Endothelial cell of umbilical vein (primary cell): Measurements from ENCODE around the gene AVPR2. TPM values are rescaled to one million over a fixed set of nuclear protein-coding genes. Genes with fewer than 3 reads are reported as not detected.

Source experiments
- BruUV-seq: library from RNA; stranded (reverse); fragments of 400-500 nt; replicated peaks from 2 replicates; lab custom pipeline; 2021; lab: Mats Ljungman, UMichigan
- CTCF ChIA-PET: fragments of 300-600, 350-600 bp; sonication (Branson Sonifier 250); formaldehyde crosslinking; loops from one replicate; lab custom pipeline; 2021; ENCODE audit warnings: antibody characterized with exemption, inconsistent platforms; lab: Charles Lee
- POLR2A ChIA-PET: fragments of 300-600, 350-600 bp; sonication (Branson Sonifier 250); formaldehyde crosslinking; loops from one replicate; lab custom pipeline; 2021; ENCODE audit warnings: antibody characterized with exemption, inconsistent platforms; lab: Charles Lee
- DNase-seq: peaks from one replicate; pipeline ENCODE4 v3.0.0-alpha.2; 2011; ENCODE audit warnings: low read depth, low spot score
- FAIRE-seq: peaks from 2 replicates; lab custom pipeline; 2011; peaks lifted over from hg19 to GRCh38; lab: Jason Lieb, UNC
- H2AFZ ChIP-seq: 2 replicates; pipeline ENCODE4 v1.6.0; 2012; ENCODE audit warnings: low read depth, low read length, control low read depth, inconsistent platforms
- H3K27ac ChIP-seq: 2 replicates; pipeline ENCODE4 v1.5.1; 2011; ENCODE audit warnings: low read depth, mild to moderate bottlenecking, control low read depth, low read length, moderate library complexity; ENCODE audit not compliant: insufficient read depth
- H3K27me3 ChIP-seq, 2 experiments: 2 replicates each; pipeline versions ENCODE4 v1.6.0 to v1.6.1; 2011; ENCODE audit warnings: low read length in 2 of 2, mixed read lengths in 1 of 2; ENCODE audit not compliant: control insufficient read depth in 2 of 2, insufficient read depth in 2 of 2
- H3K36me3 ChIP-seq, 2 experiments: 2 replicates in 1 of 2; 3 replicates in 1 of 2; pipeline ENCODE4 v1.5.1; 2011; ENCODE audit warnings: low read length in 2 of 2, mild to moderate bottlenecking in 1 of 2, moderate library complexity in 1 of 2; ENCODE audit not compliant: control insufficient read depth in 2 of 2, insufficient read depth in 2 of 2; ENCODE audit errors: extremely low read depth in 1 of 2
- H3K4me1 ChIP-seq: 3 replicates; pipeline ENCODE4 v1.5.1; 2011; ENCODE audit warnings: mild to moderate bottlenecking, low read length; ENCODE audit not compliant: control insufficient read depth, insufficient read depth; ENCODE audit errors: extremely low read depth
- H3K4me2 ChIP-seq: 2 replicates; pipeline ENCODE4 v1.6.1; 2011; ENCODE audit warnings: low read length, control low read depth, mixed read lengths; ENCODE audit not compliant: insufficient read depth
- H3K4me3 ChIP-seq, 3 experiments: fragments of 200-600 bp in 1 of 3; sonication (generic), shearing (Covaris generic) in 1 of 3; replicated peaks in 1 of 3; 2 replicates each; pipeline ENCODE4 v1.5.1; 2011 to 2016; ENCODE audit warnings: control low read depth in 3 of 3, low read length in 3 of 3, mild to moderate bottlenecking in 2 of 3, inconsistent platforms in 1 of 3, low read depth in 1 of 3, moderate library complexity in 1 of 3; ENCODE audit not compliant: insufficient read depth in 1 of 3
- H3K79me2 ChIP-seq: 2 replicates; pipeline ENCODE4 v1.6.0; 2012; ENCODE audit warnings: low read length, inconsistent platforms; ENCODE audit not compliant: control insufficient read depth, insufficient read depth
- H3K9ac ChIP-seq: replicated peaks from 2 replicates; pipeline ENCODE3; 2011; ENCODE audit warnings: low read length, control low read depth; ENCODE audit not compliant: insufficient read depth; ENCODE audit errors: extremely low read depth
- H3K9me1 ChIP-seq: replicated peaks from 3 replicates; pipeline ENCODE4 v1.6.0; 2011; ENCODE audit warnings: mild to moderate bottlenecking, low read length; ENCODE audit not compliant: control insufficient read depth, insufficient read depth; ENCODE audit errors: extremely low read depth
- H3K9me3 ChIP-seq: replicated peaks from 2 replicates; pipeline ENCODE4 v1.5.1; 2012; ENCODE audit warnings: low read length, inconsistent platforms; ENCODE audit not compliant: control insufficient read depth, insufficient read depth
- H4K20me1 ChIP-seq: replicated peaks from 2 replicates; pipeline ENCODE3; 2011; ENCODE audit warnings: mild to moderate bottlenecking, low read length; ENCODE audit not compliant: control insufficient read depth, insufficient read depth; ENCODE audit errors: extremely low read depth
- EZH2 ChIP-seq: IDR thresholded peaks from 2 replicates; pipeline ENCODE4 v1.6.1; 2012; ENCODE audit warnings: borderline replicate concordance, low read depth, mild to moderate bottlenecking, moderate library complexity, low read length, inconsistent platforms; ENCODE audit not compliant: severe bottlenecking
- MYC ChIP-seq: IDR thresholded peaks from one replicate; pipeline ENCODE4 v1.6.1; 2011; ENCODE audit warnings: mild to moderate bottlenecking, low read depth, low read length
- POLR2AphosphoS5 ChIP-seq: IDR thresholded peaks from 2 replicates; pipeline ENCODE4 v1.6.1; 2012; ENCODE audit warnings: low read depth, mild to moderate bottlenecking, control low read depth, low read length, moderate library complexity; ENCODE audit not compliant: insufficient read depth
- dilution Hi-C: fragments of 300-500 bp; cut with MboI; formaldehyde crosslinking; loops from one replicate; pipeline ENCODE4 v1.15.0; 2019; ENCODE audit warnings: low sequenced_read_pairs; ENCODE audit not compliant: extremely low pct_ligation_motif_present
- intact Hi-C: fragments of 100-400 bp; cut with micrococcal nuclease; formaldehyde crosslinking; loops from one replicate; pipeline ENCODE4 v1.10.0; 2022
- polyA plus RNA-seq, 4 experiments: library from polyadenylated mRNA; depleted of rRNA in 3 of 4; stranded (reverse) in 3 of 4; unstranded in 1 of 4; fragments of >200 nt; gene quantifications; 2 replicates each; pipeline versions ENCODE4 v1.2.1 to v1.2.3, GENCODE V29; 2011 to 2012; ENCODE audit warnings: missing spikeins in 1 of 4
- total RNA-seq: library from RNA; stranded (reverse); gene quantifications from 2 replicates; pipeline ENCODE4 v1.2.3, GENCODE V29; 2021

The AVPR2 gene
- total and polyA plus RNA-seq, 2 donors (not counting 3 experiments of a cell fraction or from before 2014, with no cell fraction given), result not detected

DNA sequence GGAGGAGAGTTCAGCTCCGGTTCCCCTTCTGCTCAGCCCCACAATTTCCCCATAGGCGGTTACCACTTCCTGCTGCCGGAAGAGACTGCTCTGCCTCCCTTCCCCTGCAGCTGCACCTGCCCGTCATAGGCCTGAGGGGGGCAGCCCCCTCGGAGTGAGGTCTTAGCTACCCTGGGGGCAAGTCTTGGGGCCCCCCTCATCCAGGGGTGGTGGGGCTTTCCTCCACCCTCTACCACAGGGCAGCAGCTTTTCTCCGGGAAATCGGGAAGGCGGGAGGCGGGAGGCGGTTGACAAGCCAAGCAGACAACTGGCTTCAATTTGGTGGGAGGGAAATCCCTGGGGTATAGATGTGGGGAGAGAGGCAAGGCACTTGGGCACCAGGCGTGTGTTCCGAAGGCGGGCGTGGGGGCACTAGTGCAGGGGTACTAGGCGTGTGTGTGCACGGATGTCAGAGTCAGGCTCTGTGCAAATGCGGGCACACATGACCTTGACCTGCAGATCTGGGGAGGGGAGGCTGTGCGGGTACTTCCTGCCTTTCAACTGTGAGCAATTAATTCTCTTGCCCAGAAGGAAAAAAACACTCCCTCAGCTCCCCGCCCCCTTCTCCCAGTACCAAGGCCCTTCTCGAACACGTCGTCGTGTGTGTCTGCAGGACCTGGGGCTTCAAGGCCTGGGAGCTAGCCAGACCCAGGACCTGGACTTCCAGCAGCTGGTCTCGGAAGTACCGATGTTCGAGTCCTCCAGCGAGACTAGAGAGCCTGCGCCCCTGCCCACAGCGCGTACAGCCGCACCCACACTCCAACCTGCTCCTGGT, 22.6 kb downstream of the AVPR2 start:
- H3K27ac ChIP-seq, result peak overlapping the region; percentile 100
- peak overlapping the region; percentile 77 for H3K4me2 ChIP-seq
- no TSS peak for BruUV-seq
- peaks cover 7% of the 10 kb centered on the region for H3K79me2 ChIP-seq
- H3K4me3 ChIP-seq, result peak overlapping the region in 2 of 3 experiments; percentile 44 to 49
- H2AFZ ChIP-seq, result no peak overlapping the region
- peaks cover 47% of the 10 kb centered on the region for H3K4me1 ChIP-seq
- no peaks in the 10 kb centered on the region for H3K9me1 ChIP-seq
- DNase-seq (peak; percentile 71), FAIRE-seq (no peak)
- dilution Hi-C loops (no loop called here), intact Hi-C loops (loop anchor here (1.0 kb wide), 1 partner anchor 163 kb away; the partner anchor contains the start of gene PLXNB3)
- H4K20me1 ChIP-seq, result no peaks in the 10 kb centered on the region
- no peaks in the 10 kb centered on the region for H3K27me3 ChIP-seq
- POLR2A ChIA-PET, result interaction anchor here (1.3 to 1.6 kb wide), 2 partner anchors 20 to 161 kb away, joined by 3 to 4 read pairs; no protein-coding TSS in a partner anchor
- CTCF ChIA-PET, result interaction anchor here (1.6 to 9.0 kb wide), 2 partner anchors 13 to 21 kb away, joined by 3 to 253 read pairs; partner anchors contain the start of gene RENBP
- H3K9me3 ChIP-seq, result no peaks in the 10 kb centered on the region
- H3K36me3 ChIP-seq, result peaks cover 0 to 12% of the 10 kb centered on the region in 2 experiments
- peak overlapping the region; percentile 96 for H3K9ac ChIP-seq
- peak; percentile 69 for TF ChIP-seq POLR2AphosphoS5
- TF ChIP-seq EZH2, result no peak

DNA sequence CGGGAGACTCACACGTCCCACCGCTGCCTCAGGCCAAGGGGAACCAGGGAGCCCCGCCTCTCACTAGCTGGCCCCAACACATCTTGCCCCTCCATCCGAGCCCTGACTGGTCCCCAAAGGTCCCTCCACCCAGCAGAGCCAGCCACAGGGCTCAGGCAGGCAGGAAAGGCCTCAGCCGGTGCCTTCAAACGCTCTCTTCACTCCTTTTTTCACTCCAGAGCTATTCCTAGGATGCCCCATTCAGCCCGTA, 23.1 kb downstream of the AVPR2 start:
- ChIA-PET POLR2A (interaction anchor here (1.6 kb wide), 1 partner anchor 20 kb away, joined by 4 read pairs; no protein-coding TSS in a partner anchor), CTCF (interaction anchor here (1.6 to 9.0 kb wide), 2 partner anchors 12 to 21 kb away, joined by 3 to 253 read pairs; partner anchors contain the start of gene RENBP)
- dilution Hi-C loops (no loop called here), intact Hi-C loops (loop anchor here (1.0 kb wide), 1 partner anchor 163 kb away; the partner anchor contains the start of gene PLXNB3)
- BruUV-seq, result TSS peak; percentile 38
- peak overlapping the region; percentile 100 for H3K27ac ChIP-seq
- H4K20me1 ChIP-seq, result no peaks in the 10 kb centered on the region
- no peak overlapping the region for H2AFZ ChIP-seq
- TF ChIP-seq EZH2 (no peak), MYC (no peak)
- H3K27me3 ChIP-seq, result no peaks in the 10 kb centered on the region
- H3K4me3 ChIP-seq, result peak overlapping the region in 2 of 3 experiments; percentile 44 to 49
- H3K9me3 ChIP-seq, result no peaks in the 10 kb centered on the region
- no peak for FAIRE-seq
- peak overlapping the region; percentile 96 for H3K9ac ChIP-seq
- DNase-seq, result no peak
- peaks cover 45% of the 10 kb centered on the region for H3K4me1 ChIP-seq
- peaks cover 0 to 14% of the 10 kb centered on the region in 2 experiments for H3K36me3 ChIP-seq
- peaks cover 13% of the 10 kb centered on the region for H3K79me2 ChIP-seq
- H3K4me2 ChIP-seq, result peak overlapping the region; percentile 77
- H3K9me1 ChIP-seq, result no peaks in the 10 kb centered on the region
